Tibial nerve (tissue), 4 donors: ENCODE measurements around the gene CLASP1.

Experiments used
- EP300 ChIP-seq, 2 donors: sonication (generic); formaldehyde crosslinking; IDR thresholded peaks; one replicate each; pipeline ENCODE4 v1.6.1; 2017; ENCODE audit warnings: antibody characterized with exemption in 2 of 2, mild to moderate bottlenecking in 1 of 2
- TF ChIP-seq, protein P1 (sequence below), 5 experiments: fragments of 200-600 bp in 3 of 5; fragments of 450-650 bp in 2 of 5; sonication (generic) in 3 of 5; IDR thresholded peaks; one replicate each; pipeline ENCODE4 v1.5.1; 2016 to 2019; ENCODE audit warnings: antibody characterized with exemption in 5 of 5, mild to moderate bottlenecking in 3 of 5, moderate library complexity in 2 of 5

DNA sequence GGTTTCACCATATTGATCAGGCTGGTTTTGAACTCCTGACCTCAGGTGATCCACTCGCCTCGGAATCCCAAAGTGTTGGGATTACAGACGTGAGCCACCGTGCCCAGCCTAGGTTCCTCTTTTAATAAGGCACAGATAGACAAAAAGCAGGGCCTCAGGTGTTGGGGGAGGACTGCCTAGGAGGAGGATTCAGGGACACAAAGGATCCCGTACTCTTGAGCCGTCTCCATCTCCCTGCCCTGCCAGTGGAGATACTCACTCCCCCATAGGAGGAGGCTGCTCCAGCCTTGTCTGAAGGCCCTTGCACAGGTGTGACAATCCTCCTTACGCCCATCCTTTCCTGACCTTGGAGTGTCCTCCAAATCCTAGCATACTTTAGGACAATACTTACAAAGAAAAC, 332.3 kb downstream of the CLASP1 start:
- TF ChIP-seq, protein P1, sequence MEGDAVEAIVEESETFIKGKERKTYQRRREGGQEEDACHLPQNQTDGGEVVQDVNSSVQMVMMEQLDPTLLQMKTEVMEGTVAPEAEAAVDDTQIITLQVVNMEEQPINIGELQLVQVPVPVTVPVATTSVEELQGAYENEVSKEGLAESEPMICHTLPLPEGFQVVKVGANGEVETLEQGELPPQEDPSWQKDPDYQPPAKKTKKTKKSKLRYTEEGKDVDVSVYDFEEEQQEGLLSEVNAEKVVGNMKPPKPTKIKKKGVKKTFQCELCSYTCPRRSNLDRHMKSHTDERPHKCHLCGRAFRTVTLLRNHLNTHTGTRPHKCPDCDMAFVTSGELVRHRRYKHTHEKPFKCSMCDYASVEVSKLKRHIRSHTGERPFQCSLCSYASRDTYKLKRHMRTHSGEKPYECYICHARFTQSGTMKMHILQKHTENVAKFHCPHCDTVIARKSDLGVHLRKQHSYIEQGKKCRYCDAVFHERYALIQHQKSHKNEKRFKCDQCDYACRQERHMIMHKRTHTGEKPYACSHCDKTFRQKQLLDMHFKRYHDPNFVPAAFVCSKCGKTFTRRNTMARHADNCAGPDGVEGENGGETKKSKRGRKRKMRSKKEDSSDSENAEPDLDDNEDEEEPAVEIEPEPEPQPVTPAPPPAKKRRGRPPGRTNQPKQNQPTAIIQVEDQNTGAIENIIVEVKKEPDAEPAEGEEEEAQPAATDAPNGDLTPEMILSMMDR (IDR thresholded peaks at IDR 0.05): no peak
- no peak for TF ChIP-seq EP300 (IDR thresholded peaks at IDR 0.05)
